Heart right ventricle (tissue), 16 donors: ENCODE data around the gene PLCXD1. TPM values are rescaled to one million over a fixed set of nuclear protein-coding genes. Genes with fewer than 3 reads are reported as not detected.
A peak's percentile ranks its signal among the peaks of the same experiment; 100 is the strongest.
"Not testable (repeated sequence)": the region's sequence is repeated elsewhere in the genome, so short reads cannot be mapped to it uniquely, and the experiment has no call there.

Experiments used
- ATAC-seq, 8 donors: fragments of 200-7000 bp; cut with Tn5 transposase; one replicate each; pipeline ENCODE4 v1.9.1; 2020; ENCODE audit warnings: mild to moderate bottlenecking in 8 of 8, moderate library complexity in 8 of 8, moderate number of reproducible peaks in 1 of 8
- DNase-seq, 2 donors: peaks; one replicate each; pipeline ENCODE4 v3.0.0-alpha.2; 2020
- H3K27ac ChIP-seq, 10 donors: fragments of 200-600 bp; sonication (generic) in 2 of 10; one replicate each; pipeline versions ENCODE4 v1.5.0 to v1.8.0; 2020 to 2022; ENCODE audit warnings: mild to moderate bottlenecking in 3 of 10
- H3K27me3 ChIP-seq, 7 donors: fragments of 200-600 bp; one replicate each; pipeline ENCODE4 v1.8.0; 2021 to 2022; ENCODE audit warnings: mild to moderate bottlenecking in 2 of 7
- H3K36me3 ChIP-seq, 9 donors: fragments of 200-600 bp; sonication (generic) in 1 of 9; one replicate each; pipeline versions ENCODE4 v1.5.0 to v1.8.0; 2020 to 2022; ENCODE audit warnings: mild to moderate bottlenecking in 2 of 9
- H3K4me1 ChIP-seq, 9 donors: fragments of 200-600 bp; sonication (generic) in 1 of 9; one replicate each; pipeline versions ENCODE4 v1.5.0 to v1.8.0; 2020 to 2022; ENCODE audit warnings: mild to moderate bottlenecking in 4 of 9
- H3K4me3 ChIP-seq, 10 donors: fragments of 200-600 bp; sonication (generic) in 2 of 10; one replicate each; pipeline versions ENCODE4 v1.5.0 to v1.8.0; 2020 to 2022; ENCODE audit warnings: mild to moderate bottlenecking in 7 of 10, moderate library complexity in 2 of 10
- H3K9me3 ChIP-seq, 11 donors: fragments of 200-600 bp in 10 of 11; sonication (generic) in 2 of 11; one replicate each; pipeline versions ENCODE4 v1.5.0 to v1.8.0; 2013 to 2022; ENCODE audit warnings: mild to moderate bottlenecking in 2 of 11, control low read depth in 1 of 11, moderate library complexity in 1 of 11
- CTCF ChIP-seq, 9 donors: fragments of 200-600 bp; sonication (generic) in 2 of 9; IDR thresholded peaks; one replicate each; pipeline versions ENCODE4 v1.5.0 to v1.8.0; 2021 to 2022; ENCODE audit warnings: antibody characterized with exemption in 9 of 9, mild to moderate bottlenecking in 5 of 9, moderate library complexity in 1 of 9
- WGBS, 2 donors: extraction: QIAGEN DNeasy Blood & Tissue Kit; methylation state at CpG; one replicate each; pipeline ENCODE4 v1.1.7; 2013; ENCODE audit warnings: inconsistent platforms in 1 of 2; 5-methylcytosine and 5-hydroxymethylcytosine counted together
- intact Hi-C, 10 donors: fragments of 100-400 bp; cut with DNase I; formaldehyde crosslinking; loops; one replicate each; pipeline versions ENCODE4 v1.11.1 to v1.14.2; 2022
- polyA plus RNA-seq, 2 donors: library from polyadenylated mRNA; stranded (reverse); fragments of 200-250 nt; gene quantifications; one replicate each; pipeline ENCODE4 v1.2.3, GENCODE V29; 2013
- total RNA-seq, 10 donors: library from RNA; stranded (reverse); fragmentation: NEBNext Ultra II Directional in 3 of 10; extraction: Animal tissue kit (Norgen Biotek cat#: 25700) in 3 of 10; gene quantifications; one replicate each; pipeline versions ENCODE4 v1.2.1 to v1.2.4, GENCODE V29; 2021 to 2023
- donor health status: Arrhythmogenic right ventricular cardiomyopathy.
- donor health status: ischemic (EF 13 %, LVEDD 7.1; RV severe dilation, severe dysfunction).
- donor health status: healthy with polysubstance abuse.
- donor health status: DM: no; HTN: yes; CAD: no.
- donor health status: DM: no; HTN: no; CAD: no.
- donor health status: ischemic (EF 25% LVEDD 6.9; RV normal size, moderate dysfunction).
- donor health status: ischemic (EF 25% LVEDD 5.7; RV mildly dilated, moderate dysfunction).
- donor health status: healthy.
- donor health status: DM: yes; HTN: yes; CAD: no.
- donor health status: Ischemic cardiomyopathy.
- donor health status: ischemic (EF 35%, LVEDD 5.7; RV mildly dilated, moderate dysfunction).
- donor health status: nonischemic (EF 11% LVEDD 7.7; RV severe dilation, severe dysfunction).
- donor health status: DM: yes; HTN: yes; CAD: no.
- donor health status: PGD.
- donor health status: ischemic (EF 29% LVEDD 5.4; RV normal size, mild dysfunction).
- donor health status: nonischemic (EF 23%, LVEDD 6.1; RV moderate dilation, normal function).

The PLCXD1 gene
- total and polyA plus RNA-seq, 12 donors = 1.9 to 19.9 (median 2.8) TPM

DNA sequence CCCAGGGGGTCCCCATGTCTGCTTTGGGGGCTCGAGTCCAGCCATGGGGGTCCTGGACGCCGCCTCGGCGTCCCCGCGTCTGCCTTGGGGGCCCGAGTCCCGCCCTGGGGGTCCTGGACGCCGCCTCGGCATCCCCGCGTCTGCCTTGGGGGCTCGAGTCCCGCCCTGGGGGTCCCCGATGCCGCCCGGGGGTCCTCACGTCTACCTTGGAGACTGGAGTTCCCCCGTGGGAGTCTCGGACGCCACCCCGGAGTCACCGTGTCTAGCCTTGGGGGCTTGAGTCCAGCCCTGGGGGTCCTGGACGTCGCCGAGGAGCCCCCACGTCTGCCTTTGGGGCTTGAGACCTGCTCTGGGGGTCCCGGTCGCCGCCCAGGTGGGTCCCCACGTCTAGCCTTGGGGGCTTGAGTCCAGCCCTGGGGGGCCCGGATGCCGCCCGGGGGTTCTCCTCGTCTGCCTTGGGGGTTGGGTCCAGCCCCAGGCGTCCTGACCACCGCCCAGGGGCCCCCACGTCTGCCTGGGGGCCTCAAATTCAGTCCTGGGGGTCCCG lies 38.5 kb downstream of the PLCXD1 start:
- TF ChIP-seq CTCF (IDR thresholded peaks at IDR 0.05) = no peak
- Histone ChIP-seq H3K9me3 (no peaks in the 10 kb centered on the region), H3K36me3 (peaks cover 0 to 17% (median 0%) of the 10 kb centered on the region in 9 donors), H3K27me3 (peaks cover 0 to 6% (median 3%) of the 10 kb centered on the region in 7 donors), H3K27ac (peak overlapping the region; percentile 23 to 96 (median 88)), H3K4me1 (peaks cover 9 to 35% (median 20%) of the 10 kb centered on the region in 9 donors), H3K4me3 (peak overlapping the region; percentile 76 to 100 (median 94))
- ATAC-seq = peak in 1 of 8 donors; percentile 0
- 1 to 2% methylated on average over 34 to 41 of the region's 41 CpGs for WGBS, 2 donors
- no peak for DNase-seq
- intact Hi-C loops = loop anchor here in 2 of 10 donors (2.0 to 5.0 kb wide), 2 partner anchors 42 to 67 kb away; partner anchors contain the start of gene PPP2R3B (in 1 of the 2)

GRCh38 chrX:320126-320783 lies 39.1 kb downstream of the PLCXD1 start:
- H3K36me3 ChIP-seq = peaks cover 0 to 11% (median 0%) of the 10 kb centered on the region in 9 donors
- H3K4me1 ChIP-seq = peaks cover 9 to 35% (median 20%) of the 10 kb centered on the region in 9 donors
- no peak for TF ChIP-seq CTCF (IDR thresholded peaks at IDR 0.05)
- ATAC-seq = no peak
- WGBS, 2 donors = 6 to 14% methylated on average over 24 of the region's 24 CpGs
- peaks cover 0 to 13% (median 3%) of the 10 kb centered on the region in 7 donors for H3K27me3 ChIP-seq
- DNase-seq = no peak
- peak overlapping the region; percentile 76 to 100 (median 94) for H3K4me3 ChIP-seq
- peak overlapping the region in 3 of 10 donors; percentile 85 to 96 (median 92) for H3K27ac ChIP-seq
- no peaks in the 10 kb centered on the region for H3K9me3 ChIP-seq
- intact Hi-C loops = no loop called here

- H3K9me3 ChIP-seq = no peaks in the 10 kb centered on the region
- DNase-seq (no peak), ATAC-seq (peak in 7 of 8 donors; percentile 0 to 65 (median 34))
- H3K4me1 ChIP-seq = peaks cover 6 to 24% (median 16%) of the 10 kb centered on the region in 9 donors
- TF ChIP-seq CTCF (IDR thresholded peaks at IDR 0.05) = peak in 4 of 9 donors; percentile 7 to 41 (median 20)
- no peaks in the 10 kb centered on the region for H3K36me3 ChIP-seq
- WGBS, 2 donors = 70 to 74% methylated on average over 38 of the region's 38 CpGs
- intact Hi-C loops = no loop called here
- H3K27ac ChIP-seq = no peak overlapping the region
- H3K4me3 ChIP-seq = no peak overlapping the region
- peaks cover 0 to 28% (median 3%) of the 10 kb centered on the region in 7 donors for H3K27me3 ChIP-seq
These were observed 42.8 kb downstream of the PLCXD1 start for GRCh38 chrX:323721-324628.

- H3K27me3 ChIP-seq = peaks cover 0 to 28% (median 3%) of the 10 kb centered on the region in 7 donors
- H3K4me3 ChIP-seq, ATAC-seq, H3K9me3 ChIP-seq, H3K27ac ChIP-seq, intact Hi-C loops, H3K36me3 ChIP-seq, DNase-seq: not testable (repeated sequence)
- WGBS, 2 donors = 88 to 89% methylated on average over 14 of the region's 14 CpGs
- H3K4me1 ChIP-seq = peaks cover 6 to 20% (median 14%) of the 10 kb centered on the region in 9 donors
These were observed 43.5 kb downstream of the PLCXD1 start for GRCh38 chrX:324664-325063.
